Uterus (tissue), 2 donors: ENCODE measurements around the gene GJB2.

Source experiments
- POLR2A ChIP-seq, 2 donors: fragments of 450-650 bp; IDR thresholded peaks; one replicate each; pipeline ENCODE4 v1.6.1; 2016; ENCODE audit warnings: antibody characterized with exemption in 2 of 2, mild to moderate bottlenecking in 1 of 2, moderate library complexity in 1 of 2
- TF ChIP-seq, protein P1 (sequence below), 4 experiments: fragments of 200-600 bp in 2 of 4; fragments of 450-650 bp in 2 of 4; sonication (generic) in 2 of 4; IDR thresholded peaks; one replicate each; pipeline ENCODE4 v1.5.1; 2016 to 2019; ENCODE audit warnings: antibody characterized with exemption in 4 of 4, mild to moderate bottlenecking in 2 of 4, moderate library complexity in 1 of 4

DNA sequence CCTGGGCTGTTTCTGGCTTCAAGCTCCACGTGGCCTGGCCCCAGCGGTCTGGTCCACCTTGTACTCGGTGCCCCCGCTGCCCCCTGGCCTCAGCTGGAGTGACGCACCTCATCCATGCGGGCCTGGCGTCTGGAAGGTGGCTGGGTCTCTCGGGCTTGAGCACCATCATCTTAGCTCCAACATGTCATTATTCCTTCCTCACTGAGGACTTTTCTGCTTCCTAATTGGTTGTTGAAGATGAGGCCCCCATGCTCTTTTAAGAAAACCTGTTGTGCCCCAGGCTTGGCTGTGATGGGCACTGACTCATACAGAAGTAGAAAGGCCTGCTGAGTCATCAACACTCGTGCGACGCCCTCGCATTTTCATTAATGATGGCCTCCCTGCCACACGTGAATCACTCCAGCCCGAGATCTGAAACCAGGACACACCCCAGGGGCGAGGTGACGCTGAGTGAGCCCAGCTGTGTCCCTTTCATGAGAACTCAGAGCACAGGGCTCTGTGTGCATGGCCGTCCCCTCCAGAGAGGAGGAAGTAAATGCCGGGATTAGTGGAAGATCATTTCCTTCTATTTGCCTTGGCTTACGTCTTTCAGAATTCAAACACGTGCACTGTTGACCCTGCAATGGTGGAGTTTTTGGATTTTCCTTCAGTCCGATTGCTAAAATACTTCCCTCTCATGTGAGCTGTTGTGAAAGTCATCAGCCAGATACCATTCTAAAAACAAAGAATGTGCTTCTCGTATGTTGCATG, 17.9 kb downstream of the GJB2 start:
- TF ChIP-seq, protein P1, sequence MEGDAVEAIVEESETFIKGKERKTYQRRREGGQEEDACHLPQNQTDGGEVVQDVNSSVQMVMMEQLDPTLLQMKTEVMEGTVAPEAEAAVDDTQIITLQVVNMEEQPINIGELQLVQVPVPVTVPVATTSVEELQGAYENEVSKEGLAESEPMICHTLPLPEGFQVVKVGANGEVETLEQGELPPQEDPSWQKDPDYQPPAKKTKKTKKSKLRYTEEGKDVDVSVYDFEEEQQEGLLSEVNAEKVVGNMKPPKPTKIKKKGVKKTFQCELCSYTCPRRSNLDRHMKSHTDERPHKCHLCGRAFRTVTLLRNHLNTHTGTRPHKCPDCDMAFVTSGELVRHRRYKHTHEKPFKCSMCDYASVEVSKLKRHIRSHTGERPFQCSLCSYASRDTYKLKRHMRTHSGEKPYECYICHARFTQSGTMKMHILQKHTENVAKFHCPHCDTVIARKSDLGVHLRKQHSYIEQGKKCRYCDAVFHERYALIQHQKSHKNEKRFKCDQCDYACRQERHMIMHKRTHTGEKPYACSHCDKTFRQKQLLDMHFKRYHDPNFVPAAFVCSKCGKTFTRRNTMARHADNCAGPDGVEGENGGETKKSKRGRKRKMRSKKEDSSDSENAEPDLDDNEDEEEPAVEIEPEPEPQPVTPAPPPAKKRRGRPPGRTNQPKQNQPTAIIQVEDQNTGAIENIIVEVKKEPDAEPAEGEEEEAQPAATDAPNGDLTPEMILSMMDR (IDR thresholded peaks at IDR 0.05) = no peak
- no peak for TF ChIP-seq POLR2A (IDR thresholded peaks at IDR 0.05)
